Fibroblast of skin of left quadriceps (primary cell): ENCODE measurements around the gene FAM43B.

ENCODE experiments used
- DNase-seq, 2 experiments: peaks; one replicate each; pipeline ENCODE4 v3.0.0-alpha.2; 2013; ENCODE audit warnings: low read depth in 2 of 2

FAM43B gene

GRCh38 chr1:20590306-20590777 is 38.0 kb downstream of the FAM43B start:
- peak; percentile 30 to 34 for DNase-seq

GRCh38 chr1:20593756-20594155 is 41.4 kb downstream of the FAM43B start:
- DNase-seq, result no peak

GRCh38 chr1:20594746-20595145 is 42.4 kb downstream of the FAM43B start:
- no peak for DNase-seq

GRCh38 chr1:20596106-20596505 is 43.7 kb downstream of the FAM43B start:
- DNase-seq, result no peak

- no peak for DNase-seq
Measured at GRCh38 chr1:20597650-20598049, 45.3 kb downstream of the FAM43B start.

GRCh38 chr1:20600156-20600555 is 47.8 kb downstream of the FAM43B start:
- DNase-seq, result no peak

- no peak for DNase-seq
Measured at GRCh38 chr1:20601129-20601825, 48.9 kb downstream of the FAM43B start.

- DNase-seq, result no peak
Measured at GRCh38 chr1:20602851-20603450, 50.6 kb downstream of the FAM43B start.

- peak; percentile 74 for DNase-seq
Measured at GRCh38 chr1:20603504-20604464, 51.4 kb downstream of the FAM43B start.
